Measurements from ENCODE around the gene KANSL2. TPM values are rescaled to one million over a fixed set of nuclear protein-coding genes. Genes with fewer than 3 reads are reported as not detected.
"Not testable (repeated sequence)": the region's sequence is repeated elsewhere in the genome, so short reads cannot be mapped to it uniquely, and the experiment has no call there.

KANSL2 gene
- total RNA-seq, 4 donors from 2014 or later = 45.9 to 106 (median 60.6) TPM

DNA sequence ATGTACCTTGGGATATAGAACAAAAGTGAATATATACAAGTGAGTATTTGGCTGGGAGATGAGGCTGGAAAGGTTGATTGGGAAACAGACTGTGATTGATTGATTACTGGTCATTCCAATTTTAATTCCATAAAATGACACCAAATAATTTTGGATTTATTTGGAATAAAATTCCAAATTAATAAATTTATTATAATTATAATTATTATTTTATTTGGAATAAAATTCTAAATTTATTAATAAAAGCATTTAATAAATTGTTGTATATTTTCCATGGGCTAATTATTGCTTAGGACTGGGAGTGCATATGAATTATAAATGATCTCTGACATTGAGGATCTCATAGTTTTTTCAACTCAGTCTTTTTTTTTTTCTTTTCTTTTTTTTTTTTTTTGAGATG is 51.7 kb downstream of the KANSL2 start:
- H3K4me3 ChIP-seq (ENCODE audit: low read depth, poor library complexity, severe bottlenecking) = no peak overlapping the region
- intact Hi-C loops (cut with DNase I; ENCODE audit: low total_unique reads) = no loop called here
- TF ChIP-seq, protein P1, sequence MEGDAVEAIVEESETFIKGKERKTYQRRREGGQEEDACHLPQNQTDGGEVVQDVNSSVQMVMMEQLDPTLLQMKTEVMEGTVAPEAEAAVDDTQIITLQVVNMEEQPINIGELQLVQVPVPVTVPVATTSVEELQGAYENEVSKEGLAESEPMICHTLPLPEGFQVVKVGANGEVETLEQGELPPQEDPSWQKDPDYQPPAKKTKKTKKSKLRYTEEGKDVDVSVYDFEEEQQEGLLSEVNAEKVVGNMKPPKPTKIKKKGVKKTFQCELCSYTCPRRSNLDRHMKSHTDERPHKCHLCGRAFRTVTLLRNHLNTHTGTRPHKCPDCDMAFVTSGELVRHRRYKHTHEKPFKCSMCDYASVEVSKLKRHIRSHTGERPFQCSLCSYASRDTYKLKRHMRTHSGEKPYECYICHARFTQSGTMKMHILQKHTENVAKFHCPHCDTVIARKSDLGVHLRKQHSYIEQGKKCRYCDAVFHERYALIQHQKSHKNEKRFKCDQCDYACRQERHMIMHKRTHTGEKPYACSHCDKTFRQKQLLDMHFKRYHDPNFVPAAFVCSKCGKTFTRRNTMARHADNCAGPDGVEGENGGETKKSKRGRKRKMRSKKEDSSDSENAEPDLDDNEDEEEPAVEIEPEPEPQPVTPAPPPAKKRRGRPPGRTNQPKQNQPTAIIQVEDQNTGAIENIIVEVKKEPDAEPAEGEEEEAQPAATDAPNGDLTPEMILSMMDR (IDR thresholded peaks at IDR 0.05) = no peak
- TF ChIP-seq POLR2A (IDR thresholded peaks at IDR 0.05) = no peak
- DNase-seq (ENCODE audit: low spot score in 2 of 2) = no peak

DNA sequence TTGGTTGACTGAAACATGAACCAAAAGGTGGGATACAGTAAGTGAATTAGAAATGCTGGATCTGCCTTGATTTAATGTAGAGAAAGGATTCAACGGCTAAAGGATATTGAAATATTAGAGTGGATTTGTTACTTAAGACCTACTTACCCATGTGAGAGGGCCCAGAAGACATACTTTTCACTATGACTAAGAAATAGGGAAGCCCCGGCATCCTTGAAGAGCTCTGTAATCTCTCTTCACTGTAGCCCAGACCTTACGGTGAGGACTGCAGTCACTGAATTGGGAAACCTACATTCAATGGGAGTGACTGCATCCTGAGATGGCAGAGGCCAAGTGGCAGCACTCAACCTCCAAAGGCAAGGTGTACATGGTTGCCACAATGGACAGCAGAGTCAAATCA is 52.5 kb downstream of the KANSL2 start:
- intact Hi-C loops (cut with DNase I; ENCODE audit: low total_unique reads) = no loop called here
- TF ChIP-seq, protein P1 (IDR thresholded peaks at IDR 0.05) = no peak
- TF ChIP-seq POLR2A (IDR thresholded peaks at IDR 0.05) = no peak
- no peak for DNase-seq (ENCODE audit: low spot score in 2 of 2)
- 89 to 95% methylated on average over 3 of the region's 3 CpGs for WGBS, 2 donors
- H3K4me3 ChIP-seq (ENCODE audit: low read depth, poor library complexity, severe bottlenecking) = no peak overlapping the region

DNA sequence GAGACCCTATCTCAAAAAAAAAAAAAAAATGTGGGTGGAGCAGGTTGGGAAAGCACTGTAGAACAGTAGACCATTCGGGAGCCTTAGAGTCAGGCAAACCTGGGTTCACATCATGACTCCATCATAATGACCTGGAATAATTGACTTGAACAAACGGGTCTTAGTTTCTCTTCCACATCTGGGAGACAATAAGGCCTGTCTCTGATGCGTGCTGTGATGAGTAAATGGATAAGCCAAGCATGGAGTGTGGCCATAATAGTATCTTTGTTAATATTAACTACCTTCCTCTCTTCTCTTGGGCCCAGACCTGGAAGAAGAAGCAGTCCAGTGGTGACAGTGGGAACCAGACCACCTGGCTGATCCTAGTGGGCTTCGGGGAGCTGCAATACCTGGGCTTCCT is 54.5 kb downstream of the KANSL2 start:
- WGBS, 2 donors = 86 to 87% methylated on average over 4 of the region's 4 CpGs

DNA sequence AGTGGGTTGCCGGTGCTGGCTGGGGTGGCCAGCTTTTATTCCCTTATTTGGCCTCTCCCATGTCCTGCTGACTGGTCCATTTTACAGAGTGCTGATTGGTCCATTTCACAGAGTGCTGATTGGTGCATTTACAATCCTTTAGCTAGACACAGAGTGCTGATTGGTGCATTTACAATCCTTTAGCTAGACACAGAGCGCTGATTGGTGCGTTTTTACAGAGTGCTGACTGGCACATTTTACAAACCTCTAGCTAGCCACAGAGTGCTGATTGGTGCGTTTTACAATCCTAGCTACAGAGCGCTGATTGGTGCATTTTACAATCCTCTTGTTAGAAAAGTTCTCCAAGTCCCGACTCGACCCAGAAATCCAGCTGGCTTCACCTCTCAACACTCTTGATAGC is 59.0 kb downstream of the KANSL2 start:
- H3K4me3 ChIP-seq (ENCODE audit: low read depth, poor library complexity, severe bottlenecking); intact Hi-C loops (cut with DNase I; ENCODE audit: low total_unique reads); DNase-seq (ENCODE audit: low spot score in 2 of 2): not testable (repeated sequence)
- 88 to 95% methylated on average over 7 of the region's 7 CpGs for WGBS, 2 donors

More for the DNA sequence above, 54.5 kb downstream of the KANSL2 start:
- intact Hi-C loops (cut with DNase I; ENCODE audit: low total_unique reads) = no loop called here
- no peak for DNase-seq (ENCODE audit: low spot score in 2 of 2)
- TF ChIP-seq, protein P1 (IDR thresholded peaks at IDR 0.05) = no peak
- no peak for TF ChIP-seq POLR2A (IDR thresholded peaks at IDR 0.05)
- no peak overlapping the region for H3K4me3 ChIP-seq (ENCODE audit: low read depth, poor library complexity, severe bottlenecking)

DNA sequence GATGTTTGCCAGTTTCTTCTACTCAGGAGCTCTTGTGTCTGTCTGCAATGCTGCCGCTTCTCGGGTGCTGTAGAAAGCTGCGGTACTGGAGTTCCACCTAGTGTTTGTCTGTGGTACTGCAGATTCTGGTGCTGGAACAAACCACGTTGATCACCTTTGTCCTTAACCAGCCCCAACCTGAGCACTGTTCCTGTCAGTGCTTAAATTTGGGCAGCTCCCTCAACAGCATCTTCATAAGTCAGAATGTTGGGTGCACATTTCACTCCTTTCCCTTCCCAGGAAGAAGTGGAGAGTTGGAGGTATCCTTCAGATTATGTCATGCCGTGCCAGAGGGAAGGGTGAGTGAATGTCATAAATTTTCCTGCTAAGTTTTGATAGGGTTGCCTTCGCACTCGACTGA is 63.5 kb downstream of the KANSL2 start:
- TF ChIP-seq, protein P1 (IDR thresholded peaks at IDR 0.05) = peak in 1 of 3 donors; percentile 51
- no peak for TF ChIP-seq POLR2A (IDR thresholded peaks at IDR 0.05)
- DNase-seq (ENCODE audit: low spot score in 2 of 2) = peak; percentile 66 to 89

DNA sequence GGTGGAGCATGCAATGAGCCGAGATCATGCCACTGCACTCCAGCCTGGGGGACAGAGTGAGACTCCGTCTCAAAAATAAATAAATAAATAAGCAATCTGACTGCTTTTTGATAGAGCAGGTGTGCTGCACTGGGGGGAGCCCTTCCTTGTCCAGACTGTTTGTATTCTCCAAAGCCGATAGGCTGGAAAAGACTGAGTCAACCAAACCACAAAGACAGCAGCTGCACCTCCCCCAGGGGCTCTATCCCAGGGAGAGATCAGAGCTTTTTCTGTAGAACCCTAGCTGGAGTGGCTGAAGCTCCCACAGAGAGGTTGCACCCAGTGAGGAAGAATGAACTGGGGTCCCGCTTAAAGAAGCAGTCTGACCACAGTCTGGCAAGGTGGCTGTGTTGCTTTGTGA is 66.4 kb downstream of the KANSL2 start:
- no peak for TF ChIP-seq POLR2A (IDR thresholded peaks at IDR 0.05)
- TF ChIP-seq, protein P1 (IDR thresholded peaks at IDR 0.05) = no peak
- intact Hi-C loops (cut with DNase I; ENCODE audit: low total_unique reads) = no loop called here
- WGBS, 2 donors = 88 to 89% methylated on average over 4 of the region's 4 CpGs

More for the DNA sequence above, 63.5 kb downstream of the KANSL2 start:
- 9 to 10% methylated on average over 7 of the region's 7 CpGs for WGBS, 2 donors
- H3K4me3 ChIP-seq (ENCODE audit: low read depth, poor library complexity, severe bottlenecking) = no peak overlapping the region
- intact Hi-C loops (cut with DNase I; ENCODE audit: low total_unique reads) = no loop called here

More for the DNA sequence above, 66.4 kb downstream of the KANSL2 start:
- DNase-seq (ENCODE audit: low spot score in 2 of 2) = no peak
- no peak overlapping the region for H3K4me3 ChIP-seq (ENCODE audit: low read depth, poor library complexity, severe bottlenecking)

Data from lower leg skin (tissue), 4 donors.